DMS 273 treated with DMSO at 0.1 percent for 48 hours (cell line): ENCODE data around the gene CALHM5.
"Not testable (repeated sequence)": the region's sequence is repeated elsewhere in the genome, so short reads cannot be mapped to it uniquely, and the experiment has no call there.

Experiments
- DNase-seq: peaks from one replicate; lab custom pipeline; 2025; lab: John Stamatoyannopoulos, UW

Gene CALHM5, protein sequence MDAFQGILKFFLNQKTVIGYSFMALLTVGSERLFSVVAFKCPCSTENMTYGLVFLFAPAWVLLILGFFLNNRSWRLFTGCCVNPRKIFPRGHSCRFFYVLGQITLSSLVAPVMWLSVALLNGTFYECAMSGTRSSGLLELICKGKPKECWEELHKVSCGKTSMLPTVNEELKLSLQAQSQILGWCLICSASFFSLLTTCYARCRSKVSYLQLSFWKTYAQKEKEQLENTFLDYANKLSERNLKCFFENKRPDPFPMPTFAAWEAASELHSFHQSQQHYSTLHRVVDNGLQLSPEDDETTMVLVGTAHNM

GRCh38 chr6:116511424-116512110, at the start of gene CALHM5:
Gene CALHM5 (plus strand): TSS chr6:116511639. CDS start chr6:116511697, 58 bp downstream.
- peak; percentile 4 for DNase-seq

DNA sequence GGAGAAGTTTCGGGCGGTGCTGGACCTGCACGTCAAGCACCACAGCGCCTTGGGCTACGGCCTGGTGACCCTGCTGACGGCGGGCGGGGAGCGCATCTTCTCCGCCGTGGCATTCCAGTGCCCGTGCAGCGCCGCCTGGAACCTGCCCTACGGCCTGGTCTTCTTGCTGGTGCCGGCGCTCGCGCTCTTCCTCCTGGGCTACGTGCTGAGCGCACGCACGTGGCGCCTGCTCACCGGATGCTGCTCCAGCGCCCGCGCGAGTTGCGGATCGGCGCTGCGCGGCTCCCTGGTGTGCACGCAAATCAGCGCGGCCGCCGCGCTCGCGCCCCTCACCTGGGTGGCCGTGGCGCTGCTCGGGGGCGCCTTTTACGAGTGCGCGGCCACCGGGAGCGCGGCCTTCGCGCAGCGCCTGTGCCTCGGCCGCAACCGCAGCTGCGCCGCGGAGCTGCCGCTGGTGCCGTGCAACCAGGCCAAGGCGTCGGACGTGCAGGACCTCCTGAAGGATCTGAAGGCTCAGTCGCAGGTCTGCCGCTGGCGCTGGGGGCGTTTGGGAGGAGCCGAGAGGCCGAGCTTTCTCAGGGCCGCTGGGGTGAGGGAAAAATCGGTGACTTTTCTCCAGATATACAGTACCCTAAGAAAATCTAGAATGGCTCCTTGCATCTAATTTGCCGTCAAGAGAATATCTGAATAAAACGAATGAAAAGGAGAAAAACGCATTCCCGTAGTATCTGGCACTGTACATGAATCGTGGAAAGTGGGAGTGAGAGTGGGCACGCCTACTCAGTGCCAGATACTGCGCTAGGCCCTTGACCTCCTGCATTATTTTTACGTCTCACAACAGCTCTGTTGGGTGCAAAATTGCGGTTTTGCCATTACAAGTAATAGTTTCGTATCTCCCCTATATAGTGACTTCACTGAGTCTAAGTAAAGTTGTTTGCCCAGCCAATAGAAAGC, 49.2 kb upstream of the CALHM5 start:
- DNase-seq = no peak

DNA sequence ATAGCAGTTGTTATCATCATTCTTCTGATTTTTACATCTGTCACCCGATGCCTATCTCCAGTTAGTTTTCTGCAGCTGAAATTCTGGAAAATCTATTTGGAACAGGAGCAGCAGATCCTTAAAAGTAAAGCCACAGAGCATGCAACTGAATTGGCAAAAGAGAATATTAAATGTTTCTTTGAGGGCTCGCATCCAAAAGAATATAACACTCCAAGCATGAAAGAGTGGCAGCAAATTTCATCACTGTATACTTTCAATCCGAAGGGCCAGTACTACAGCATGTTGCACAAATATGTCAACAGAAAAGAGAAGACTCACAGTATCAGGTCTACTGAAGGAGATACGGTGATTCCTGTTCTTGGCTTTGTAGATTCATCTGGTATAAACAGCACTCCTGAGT, 48.1 kb upstream of the CALHM5 start:
- no peak for DNase-seq

DNA sequence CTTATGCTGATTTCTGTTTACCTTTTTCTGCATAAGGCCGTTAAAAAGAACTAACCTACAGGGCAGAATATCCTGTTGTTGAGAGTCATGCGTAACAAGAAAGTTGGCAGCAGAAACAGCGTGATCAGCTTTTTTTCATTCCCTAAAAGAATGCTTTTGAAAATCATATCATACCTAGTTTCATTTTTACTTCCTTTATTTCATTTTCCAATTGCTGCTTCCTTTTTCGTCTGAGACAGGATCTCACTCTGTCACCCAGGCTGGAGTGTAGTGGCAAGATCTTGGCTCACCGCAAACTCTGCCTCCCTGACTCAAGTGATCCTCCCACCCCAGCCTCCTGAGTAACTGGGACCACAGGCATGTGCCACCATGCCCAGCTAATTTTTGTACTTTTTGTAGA, 46.2 kb upstream of the CALHM5 start:
- no peak for DNase-seq

DNA sequence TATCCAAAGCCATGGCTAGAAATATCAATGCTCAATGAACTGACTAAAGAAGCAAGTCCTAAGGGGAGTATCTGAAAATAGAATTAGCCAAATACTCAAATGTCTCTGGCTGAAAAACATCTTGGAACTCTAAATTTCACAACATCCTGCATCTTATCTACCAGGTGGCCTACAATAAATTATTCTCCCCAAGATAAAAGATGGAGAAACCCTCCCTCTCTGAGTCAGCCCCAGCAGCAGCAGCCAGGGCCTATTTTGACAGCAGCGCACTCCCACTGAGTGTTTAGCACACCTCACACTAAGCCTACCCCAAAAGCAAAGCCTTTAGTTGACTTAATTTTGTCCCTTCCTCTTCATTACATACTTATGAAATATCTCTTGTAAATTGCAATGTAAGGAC, 44.3 kb upstream of the CALHM5 start:
- no peak for DNase-seq

DNA sequence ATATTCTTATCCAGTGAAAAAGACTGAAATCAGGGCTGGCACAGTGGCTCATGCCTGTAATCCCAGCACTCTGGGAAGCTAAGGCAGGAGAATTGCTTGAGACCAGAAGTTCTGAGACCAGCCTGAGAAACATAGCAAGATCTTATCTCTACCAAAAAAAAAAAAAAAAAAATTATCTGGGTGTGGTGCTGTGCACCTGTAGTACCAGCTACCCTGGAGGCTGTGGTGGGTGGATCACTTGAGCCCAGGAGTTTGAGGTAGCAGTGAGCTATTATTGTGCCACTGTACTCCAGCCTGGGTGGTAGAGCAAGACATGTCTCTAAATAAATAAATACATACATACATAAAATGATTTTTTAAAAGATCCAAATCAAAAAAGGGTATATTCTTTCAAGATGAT, 43.9 kb upstream of the CALHM5 start:
- DNase-seq = no peak

DNA sequence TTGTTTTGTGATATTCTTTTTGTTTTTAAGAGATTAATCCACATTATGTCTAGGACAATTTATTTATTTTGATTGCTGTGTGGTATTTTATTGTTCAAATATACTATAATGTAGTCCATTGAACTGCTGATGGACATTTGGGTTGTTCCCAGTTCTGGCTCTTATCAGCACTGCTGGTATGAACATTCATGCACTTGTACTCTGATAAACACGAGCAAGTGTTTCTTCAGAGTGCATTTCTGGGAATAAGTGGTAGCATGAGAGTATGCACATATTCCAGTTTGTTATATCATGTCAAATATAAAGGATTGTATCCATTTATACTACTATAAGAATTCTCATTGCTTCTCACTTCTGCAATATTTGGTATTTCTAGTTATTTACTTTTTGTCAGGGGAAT, 43.1 kb upstream of the CALHM5 start:
- no peak for DNase-seq

DNA sequence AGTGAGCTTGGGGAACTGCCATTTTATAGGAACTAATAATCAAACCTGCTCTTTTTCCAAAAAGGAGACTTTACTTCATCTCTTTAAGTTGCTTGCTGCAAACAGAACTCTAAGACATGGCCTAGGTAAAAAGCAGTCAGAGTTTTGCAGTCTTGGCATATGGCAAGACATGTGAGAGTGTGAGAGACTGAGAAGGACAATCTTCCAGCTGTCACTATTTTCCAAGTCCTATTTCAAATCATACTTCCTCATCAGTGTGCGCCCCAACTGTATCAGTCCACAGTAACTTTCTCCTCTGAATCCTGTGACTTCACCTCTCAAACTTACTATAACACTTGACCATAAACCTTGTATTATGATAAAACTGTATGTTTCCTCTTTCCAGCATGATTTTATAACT, 39.9 kb upstream of the CALHM5 start:
- DNase-seq = peak; percentile 69

GRCh38 chr6:116472706-116473105, 38.7 kb upstream of the CALHM5 start:
- DNase-seq = no peak

GRCh38 chr6:116475141-116475540, 36.3 kb upstream of the CALHM5 start:
- no peak for DNase-seq

DNA sequence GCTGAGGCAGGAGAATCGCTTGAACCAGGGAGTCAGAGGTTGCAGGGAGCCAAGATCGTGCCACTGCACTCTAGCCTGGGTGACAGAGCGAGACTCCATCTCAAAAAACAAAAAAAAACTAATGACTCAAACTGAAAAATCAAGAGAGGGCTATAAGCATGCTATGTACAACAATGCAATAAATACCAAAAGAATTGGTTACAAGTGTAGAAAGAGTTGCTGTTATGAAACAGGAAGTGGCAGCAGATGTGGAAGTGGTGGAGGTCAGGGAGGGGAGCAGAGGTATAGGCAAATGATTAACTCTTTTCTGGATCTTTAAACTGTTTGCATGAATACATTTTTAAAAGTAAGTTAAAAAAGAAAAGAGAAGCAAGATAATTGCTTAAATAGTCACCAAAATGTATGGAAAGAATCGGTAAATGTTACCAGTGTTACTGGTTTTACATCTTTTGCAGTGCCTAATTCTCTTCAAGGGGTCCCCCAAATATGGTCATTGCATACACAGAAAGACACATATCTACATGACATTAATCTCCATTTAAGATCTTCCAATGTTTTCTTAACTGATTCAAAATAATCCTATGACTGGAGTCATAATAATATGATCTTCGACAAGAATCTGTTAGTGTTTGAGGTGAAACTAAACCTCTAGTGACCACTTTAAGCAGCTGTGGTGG, 35.3 kb upstream of the CALHM5 start:
- no peak for DNase-seq

DNA sequence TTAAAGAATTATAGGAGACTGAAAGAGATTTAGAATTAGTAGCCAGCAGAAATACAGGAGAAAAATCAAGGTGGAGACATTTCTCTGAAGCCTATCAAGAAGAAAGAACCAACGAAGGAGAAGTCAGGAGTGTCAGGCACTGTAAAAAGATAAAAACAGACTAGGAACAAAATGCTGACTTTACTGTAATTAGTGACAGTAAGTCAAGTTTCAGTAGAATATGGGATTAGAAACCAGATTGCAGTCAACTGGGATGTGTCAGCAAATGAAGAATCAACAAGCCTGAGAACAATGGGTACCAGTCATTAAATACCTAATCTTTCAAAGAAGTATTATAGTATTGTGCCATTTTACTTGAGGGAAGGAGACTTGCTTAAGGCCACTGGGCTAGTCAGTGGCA, 28.7 kb upstream of the CALHM5 start:
- DNase-seq = no peak

GRCh38 chr6:116483616-116484015, 27.8 kb upstream of the CALHM5 start:
- DNase-seq = no peak

DNA sequence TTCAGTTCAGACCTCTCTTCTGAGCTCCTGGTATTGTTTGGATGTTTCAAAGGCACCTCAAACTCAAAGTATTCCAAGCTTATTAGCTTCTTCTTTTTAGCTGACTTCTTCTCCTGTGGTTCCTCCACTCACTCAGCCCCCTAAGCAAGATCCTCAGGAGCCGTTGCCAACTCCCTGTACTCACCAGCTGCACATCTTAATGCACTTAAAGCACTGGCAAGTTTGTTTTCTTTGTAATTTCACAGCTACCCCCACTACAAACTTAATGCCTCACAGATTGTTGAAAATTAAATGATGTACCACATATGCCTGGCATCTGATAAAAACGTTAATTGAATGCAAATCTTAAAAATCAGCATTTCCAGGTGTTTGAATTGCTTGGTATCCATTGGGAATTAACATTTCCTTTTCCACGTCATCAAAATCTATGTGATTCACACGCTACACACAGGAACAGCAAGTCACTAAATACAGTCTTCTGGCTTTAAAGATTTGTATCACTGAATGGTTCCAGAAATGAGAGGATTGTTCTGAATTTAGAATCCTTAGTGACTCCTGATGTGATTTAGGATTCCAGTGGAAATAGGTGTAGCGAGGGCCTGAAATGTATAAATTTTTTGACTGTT, 25.8 kb upstream of the CALHM5 start:
- no peak for DNase-seq

GRCh38 chr6:116491610-116492330, 19.7 kb upstream of the CALHM5 start:
- no peak for DNase-seq

DNA sequence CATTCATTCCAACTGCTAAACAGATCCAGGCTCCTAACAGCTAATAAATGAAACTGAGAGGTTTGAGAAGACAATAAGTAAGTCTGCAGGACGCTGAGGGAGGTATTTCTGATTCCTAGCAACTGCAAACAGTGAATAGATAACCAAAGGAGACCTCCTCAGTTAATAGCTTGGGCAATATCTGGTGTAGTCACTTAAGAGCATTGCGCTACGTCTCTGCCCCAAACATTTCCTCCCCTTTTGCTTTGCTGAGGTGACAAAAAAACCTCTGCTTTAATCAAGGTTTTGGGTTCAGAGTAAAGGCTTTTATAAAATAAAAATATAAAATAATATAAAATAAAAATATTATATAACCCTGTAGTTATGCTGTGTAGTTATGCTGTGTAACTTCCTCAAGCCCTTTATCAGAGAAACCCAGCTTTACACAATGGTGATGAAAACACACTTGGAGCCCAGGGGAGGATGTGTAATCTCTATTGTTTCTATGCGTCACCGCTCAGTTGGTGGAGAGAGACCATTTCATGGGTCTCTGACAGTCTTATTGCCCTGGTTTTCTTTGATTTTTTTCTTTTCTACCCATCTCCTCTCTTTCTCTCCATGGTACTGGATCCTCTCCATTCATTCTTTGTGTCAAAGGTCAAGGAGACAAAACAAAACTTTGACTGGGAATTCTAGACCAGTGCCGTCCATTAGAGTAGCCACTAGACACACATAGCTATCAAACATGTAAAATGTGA, 18.9 kb upstream of the CALHM5 start:
- DNase-seq = no peak

GRCh38 chr6:116495161-116495560, 16.3 kb upstream of the CALHM5 start:
- not testable (repeated sequence) for DNase-seq

DNA sequence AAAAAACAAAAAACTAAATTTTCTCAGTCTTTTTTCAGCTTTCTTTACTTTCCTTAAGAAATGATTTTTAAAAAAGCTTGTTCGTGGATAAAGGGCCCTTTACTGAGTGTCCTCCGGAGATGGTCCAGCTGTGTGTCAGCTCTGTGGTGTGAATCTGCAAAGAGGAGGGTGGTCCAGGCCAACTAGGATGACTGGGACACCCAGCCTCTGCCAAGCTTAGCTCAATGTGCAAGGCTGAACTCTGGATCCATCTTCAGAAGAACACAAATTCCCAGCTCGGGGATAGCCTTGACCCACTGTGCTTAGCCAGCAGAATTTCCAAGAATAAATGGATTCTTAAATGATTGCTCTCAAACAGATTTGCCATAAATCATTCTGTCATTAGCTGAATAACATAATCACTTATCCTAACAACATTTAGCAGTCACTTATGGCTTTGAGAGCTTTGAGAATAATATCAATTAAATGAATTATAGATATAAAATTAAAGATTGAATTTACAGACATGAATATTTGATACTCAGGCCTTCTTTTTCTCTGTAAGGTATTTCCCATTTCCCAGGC, 14.2 kb upstream of the CALHM5 start:
- DNase-seq = no peak

- no peak for DNase-seq
These were observed 10.4 kb upstream of the CALHM5 start for GRCh38 chr6:116500969-116501433.

GRCh38 chr6:116507324-116507723, 4.1 kb upstream of the CALHM5 start:
- no peak for DNase-seq
